ENCODE measurements around the gene DCANP1. TPM values are rescaled to one million over a fixed set of nuclear protein-coding genes. Genes with fewer than 3 reads are reported as not detected.

The DCANP1 gene
- total and polyA plus RNA-seq, 2 of the 13 experiments (the other 11 are each of a cell fraction or from before 2014, with no cell fraction given): not detected

DNA sequence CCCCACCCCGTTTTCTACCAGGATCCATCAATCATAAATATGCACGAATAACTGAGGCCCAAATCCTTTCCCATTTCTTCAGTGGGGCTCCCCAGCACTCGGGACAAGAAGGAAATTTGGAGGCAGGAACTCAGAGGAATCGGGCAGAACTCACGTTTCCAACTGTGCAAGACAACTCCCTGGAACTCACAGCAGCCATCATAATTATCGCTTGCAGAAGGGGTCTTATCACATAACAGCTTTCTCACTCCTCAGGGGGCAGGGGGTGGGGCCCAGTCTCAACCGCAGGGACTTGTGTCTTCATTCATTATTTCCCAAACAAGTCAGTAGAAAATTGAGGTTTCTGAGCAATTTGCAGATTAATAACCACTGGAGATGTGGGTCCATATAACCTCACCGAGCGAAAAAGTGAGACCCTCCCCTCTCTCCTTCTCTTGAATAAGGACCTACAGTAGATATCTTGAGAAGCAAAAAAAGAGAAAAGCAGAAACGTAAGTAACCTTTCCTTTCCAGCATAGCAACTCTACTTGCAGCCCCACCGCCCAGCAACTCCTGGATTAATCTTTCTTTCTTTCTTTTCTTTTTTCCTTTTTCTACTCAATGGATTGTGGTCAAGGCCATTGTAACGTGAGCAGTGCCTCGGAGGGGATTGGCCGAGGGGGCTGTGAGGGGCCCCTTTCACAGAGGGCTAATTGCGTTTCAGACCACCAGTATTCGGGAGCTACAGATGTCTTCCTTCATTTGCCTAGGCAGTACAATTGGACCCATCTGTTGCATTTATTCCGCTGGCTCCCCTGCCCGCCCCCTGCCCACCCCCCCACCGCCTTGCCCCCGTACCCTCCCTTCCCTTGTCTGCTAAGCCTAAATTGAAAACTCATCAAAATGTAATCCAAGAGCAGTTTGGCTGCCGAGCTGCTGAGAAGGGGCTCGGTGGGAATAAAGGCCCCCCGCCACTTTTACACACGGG is 29.8 kb upstream of the DCANP1 start:
- H3K36me3 ChIP-seq (replicated peaks in 1 of 2; ENCODE audit: control insufficient read depth in 1 of 2, insufficient read depth in 2 of 2, low read length in 2 of 2): no peaks in the 10 kb centered on the region
- H2AFZ ChIP-seq (ENCODE audit: low read length): no peak overlapping the region
- H3K9me3 ChIP-seq (ENCODE audit: low read length): no peaks in the 10 kb centered on the region
- H3K27ac ChIP-seq (ENCODE audit: extremely low read length, insufficient read depth, low read length): no peak overlapping the region
- ChIA-PET CTCF (ENCODE audit: low intra/inter-chr PET ratio, low total read pairs) (no interaction called here), POLR2A (no interaction called here)
- H3K4me2 ChIP-seq (ENCODE audit: low read depth, low read length): no peak overlapping the region
- BruUV-seq (replicated peaks): no TSS peak
- H3K9ac ChIP-seq (ENCODE audit: insufficient read depth, low read depth, low read length): no peak overlapping the region
- no peak overlapping the region for H3K4me3 ChIP-seq (replicated peaks in 1 of 3; ENCODE audit: insufficient read depth in 1 of 3, low read depth in 2 of 3, low read length in 3 of 3)
- DNase-seq (ENCODE audit: low spot score): no peak
- no peaks in the 10 kb centered on the region for H3K79me2 ChIP-seq (ENCODE audit: insufficient read depth, low read length)
- in situ Hi-C loops (cut with HindIII; ENCODE audit: extremely low pct_ligation_motif_present, low pct_unique_long_range_greater_than_20kb) (no loop called here), intact Hi-C loops (cut with micrococcal nuclease; ENCODE audit: unreplicated experiment) (no loop called here)
- peaks cover 11% of the 10 kb centered on the region for H3K4me1 ChIP-seq (ENCODE audit: insufficient read depth, low read length)
- 84% methylated on average over 24 of the region's 24 CpGs for WGBS (ENCODE audit: low lambda C conversion rate)
- ATAC-seq: no peak
- no peaks in the 10 kb centered on the region; a peak in 1 of 5 replicates for H3K27me3 ChIP-seq (ENCODE audit: control insufficient read depth in 1 of 2, insufficient read depth in 2 of 2, low read length in 2 of 2)
- H4K20me1 ChIP-seq (ENCODE audit: insufficient read depth, low read length): no peaks in the 10 kb centered on the region
- FAIRE-seq: no peak
- no peak for TF ChIP-seq ZNF232 (CRISPR knock-in tag; IDR thresholded peaks at IDR 0.05; ENCODE audit: borderline replicate concordance)
- TF ChIP-seq ZNF550 (CRISPR knock-in tag; IDR thresholded peaks at IDR 0.05; ENCODE audit: borderline replicate concordance): no peak
- TF ChIP-seq ZNF746 (CRISPR knock-in tag; IDR thresholded peaks at IDR 0.05): no peak
- TF ChIP-seq ZNF350 (CRISPR knock-in tag; IDR thresholded peaks at IDR 0.05; ENCODE audit: borderline replicate concordance, low read depth): no peak
- TF ChIP-seq, protein P1, sequence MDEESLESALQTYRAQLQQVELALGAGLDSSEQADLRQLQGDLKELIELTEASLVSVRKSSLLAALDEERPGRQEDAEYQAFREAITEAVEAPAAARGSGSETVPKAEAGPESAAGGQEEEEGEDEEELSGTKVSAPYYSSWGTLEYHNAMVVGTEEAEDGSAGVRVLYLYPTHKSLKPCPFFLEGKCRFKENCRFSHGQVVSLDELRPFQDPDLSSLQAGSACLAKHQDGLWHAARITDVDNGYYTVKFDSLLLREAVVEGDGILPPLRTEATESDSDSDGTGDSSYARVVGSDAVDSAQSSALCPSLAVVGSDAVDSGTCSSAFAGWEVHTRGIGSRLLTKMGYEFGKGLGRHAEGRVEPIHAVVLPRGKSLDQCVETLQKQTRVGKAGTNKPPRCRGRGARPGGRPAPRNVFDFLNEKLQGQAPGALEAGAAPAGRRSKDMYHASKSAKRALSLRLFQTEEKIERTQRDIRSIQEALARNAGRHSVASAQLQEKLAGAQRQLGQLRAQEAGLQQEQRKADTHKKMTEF (CRISPR knock-in tag; IDR thresholded peaks at IDR 0.05): no peak
- TF ChIP-seq FOXA1 (IDR thresholded peaks at IDR 0.05): no peak
- no peak for TF ChIP-seq FOXA1 (CRISPR knock-in tag; IDR thresholded peaks at IDR 0.05)
- TF ChIP-seq, protein P2, sequence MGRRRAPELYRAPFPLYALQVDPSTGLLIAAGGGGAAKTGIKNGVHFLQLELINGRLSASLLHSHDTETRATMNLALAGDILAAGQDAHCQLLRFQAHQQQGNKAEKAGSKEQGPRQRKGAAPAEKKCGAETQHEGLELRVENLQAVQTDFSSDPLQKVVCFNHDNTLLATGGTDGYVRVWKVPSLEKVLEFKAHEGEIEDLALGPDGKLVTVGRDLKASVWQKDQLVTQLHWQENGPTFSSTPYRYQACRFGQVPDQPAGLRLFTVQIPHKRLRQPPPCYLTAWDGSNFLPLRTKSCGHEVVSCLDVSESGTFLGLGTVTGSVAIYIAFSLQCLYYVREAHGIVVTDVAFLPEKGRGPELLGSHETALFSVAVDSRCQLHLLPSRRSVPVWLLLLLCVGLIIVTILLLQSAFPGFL (CRISPR knock-in tag; IDR thresholded peaks at IDR 0.05): no peak
- TF ChIP-seq PRPF4 (IDR thresholded peaks at IDR 0.05; ENCODE audit: low read depth, low read length, poor library complexity, severe bottlenecking): no peak
- TF ChIP-seq ZNF33B (CRISPR knock-in tag; IDR thresholded peaks at IDR 0.05): no peak
- no peak for TF ChIP-seq RBFOX2 (IDR thresholded peaks at IDR 0.05; ENCODE audit: low read depth, low read length)
- TF ChIP-seq KAT2B (IDR thresholded peaks at IDR 0.05; ENCODE audit: borderline replicate concordance, low read depth, low read length): no peak
- TF ChIP-seq ZFAT (CRISPR knock-in tag; conservative IDR thresholded peaks at IDR 0.05): no peak
- TF ChIP-seq, protein P3, sequence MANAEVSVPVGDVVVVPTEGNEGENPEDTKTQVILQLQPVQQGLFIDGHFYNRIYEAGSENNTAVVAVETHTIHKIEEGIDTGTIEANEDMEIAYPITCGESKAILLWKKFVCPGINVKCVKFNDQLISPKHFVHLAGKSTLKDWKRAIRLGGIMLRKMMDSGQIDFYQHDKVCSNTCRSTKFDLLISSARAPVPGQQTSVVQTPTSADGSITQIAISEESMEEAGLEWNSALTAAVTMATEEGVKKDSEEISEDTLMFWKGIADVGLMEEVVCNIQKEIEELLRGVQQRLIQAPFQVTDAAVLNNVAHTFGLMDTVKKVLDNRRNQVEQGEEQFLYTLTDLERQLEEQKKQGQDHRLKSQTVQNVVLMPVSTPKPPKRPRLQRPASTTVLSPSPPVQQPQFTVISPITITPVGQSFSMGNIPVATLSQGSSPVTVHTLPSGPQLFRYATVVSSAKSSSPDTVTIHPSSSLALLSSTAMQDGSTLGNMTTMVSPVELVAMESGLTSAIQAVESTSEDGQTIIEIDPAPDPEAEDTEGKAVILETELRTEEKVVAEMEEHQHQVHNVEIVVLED (CRISPR knock-in tag; IDR thresholded peaks at IDR 0.05; ENCODE audit: borderline replicate concordance): no peak
- no peak for TF ChIP-seq ZNF468 (CRISPR knock-in tag; IDR thresholded peaks at IDR 0.05)
- no peak for TF ChIP-seq ZNF329 (CRISPR knock-in tag; IDR thresholded peaks at IDR 0.05; ENCODE audit: low read depth)
- TF ChIP-seq, protein P4, sequence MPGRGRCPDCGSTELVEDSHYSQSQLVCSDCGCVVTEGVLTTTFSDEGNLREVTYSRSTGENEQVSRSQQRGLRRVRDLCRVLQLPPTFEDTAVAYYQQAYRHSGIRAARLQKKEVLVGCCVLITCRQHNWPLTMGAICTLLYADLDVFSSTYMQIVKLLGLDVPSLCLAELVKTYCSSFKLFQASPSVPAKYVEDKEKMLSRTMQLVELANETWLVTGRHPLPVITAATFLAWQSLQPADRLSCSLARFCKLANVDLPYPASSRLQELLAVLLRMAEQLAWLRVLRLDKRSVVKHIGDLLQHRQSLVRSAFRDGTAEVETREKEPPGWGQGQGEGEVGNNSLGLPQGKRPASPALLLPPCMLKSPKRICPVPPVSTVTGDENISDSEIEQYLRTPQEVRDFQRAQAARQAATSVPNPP (CRISPR knock-in tag; IDR thresholded peaks at IDR 0.05): no peak
- TF ChIP-seq ZNF850 (CRISPR knock-in tag; conservative IDR thresholded peaks at IDR 0.05): no peak

Measured in HepG2 (cell line).